NT2/D1 (cell line): Measurements from ENCODE around the gene PKMYT1.

Experiments used
- YY1 ChIP-seq: IDR thresholded peaks from 2 replicates; pipeline ENCODE4 v1.6.1; 2011; ENCODE audit not compliant: insufficient read length, insufficient read depth
- ZNF274 ChIP-seq: IDR thresholded peaks from 2 replicates; pipeline ENCODE4 v1.6.1; 2011; ENCODE audit warnings: mild to moderate bottlenecking, low read depth, low read length

DNA sequence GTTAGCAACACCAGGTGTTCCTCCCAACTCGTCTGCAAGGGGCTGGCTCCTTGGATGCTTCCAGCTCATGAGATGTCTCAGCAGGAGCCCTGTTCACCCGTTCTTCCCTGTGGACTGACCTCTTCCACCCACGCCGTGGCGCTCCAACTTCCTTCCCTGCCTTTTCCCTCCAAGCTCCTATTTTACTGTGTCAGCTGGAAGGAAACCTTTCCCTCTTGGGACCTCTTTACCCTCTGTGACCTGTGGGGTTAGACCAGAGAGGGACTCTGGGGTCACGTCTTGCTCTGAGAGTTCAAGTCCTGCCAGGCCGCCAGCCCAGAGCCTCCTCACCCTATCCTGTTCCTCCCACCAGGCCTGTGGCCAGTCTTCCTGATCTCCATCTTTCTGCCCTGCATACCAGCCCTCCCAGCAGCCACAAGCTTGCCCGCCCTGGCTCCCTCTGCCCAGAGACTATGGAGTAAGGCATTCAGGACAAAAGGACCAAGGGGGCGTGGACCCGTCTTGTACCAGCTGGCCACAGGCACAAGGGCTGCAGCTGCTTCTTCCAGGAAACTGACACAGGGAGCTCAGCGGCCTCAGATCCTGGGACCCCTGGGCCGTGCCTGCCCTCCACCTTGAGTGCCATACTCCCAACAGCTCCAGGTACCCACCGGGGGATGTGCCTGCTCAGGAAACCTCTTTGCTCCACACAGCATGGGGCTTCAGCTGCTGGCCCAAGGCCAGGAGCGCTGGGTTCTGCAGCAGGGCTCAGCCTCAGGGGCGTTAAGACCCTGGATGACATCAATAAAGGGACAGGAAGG is 8.1 kb downstream of the PKMYT1 start:
- no peak for TF ChIP-seq YY1
- TF ChIP-seq ZNF274, result no peak
